CD14-positive monocyte (primary cell): ENCODE results near the gene HGFAC. TPM values are rescaled to one million over a fixed set of nuclear protein-coding genes. Genes with fewer than 3 reads are reported as not detected.

ENCODE experiments used
- DNase-seq, 3 donors: peaks; one replicate each; pipeline ENCODE4 v3.0.0-alpha.2; 2011 to 2022
- H2AFZ ChIP-seq: 2 replicates; pipeline ENCODE4 v1.6.0; 2012; ENCODE audit warnings: mild to moderate bottlenecking, low read depth, low read length, inconsistent platforms; ENCODE audit not compliant: insufficient read depth, poor library complexity, severe bottlenecking
- H3K27ac ChIP-seq, 2 donors: 1 replicate in 1 of 2; 2 replicates in 1 of 2; pipeline ENCODE4 v1.5.1; 2012 to 2013; ENCODE audit warnings: low read length in 2 of 2, control low read depth in 1 of 2, inconsistent platforms in 1 of 2, low read depth in 1 of 2, mild to moderate bottlenecking in 1 of 2
- H3K27me3 ChIP-seq, 2 donors: one replicate each; pipeline versions ENCODE4 v1.6.0 to v1.6.1; 2011 to 2013; ENCODE audit warnings: low read length in 2 of 2; ENCODE audit not compliant: control insufficient read depth in 2 of 2, insufficient read depth in 2 of 2
- H3K36me3 ChIP-seq, 2 donors: replicated peaks in 1 of 2; 1 replicate in 1 of 2; 2 replicates in 1 of 2; pipeline versions ENCODE4 v1.5.1 to v1.6.1; 2012 to 2013; ENCODE audit warnings: low read length in 2 of 2, control low read depth in 1 of 2, inconsistent platforms in 1 of 2, mild to moderate bottlenecking in 1 of 2; ENCODE audit not compliant: insufficient read depth in 2 of 2, control insufficient read depth in 1 of 2
- H3K4me1 ChIP-seq, 2 donors: 1 replicate in 1 of 2; 2 replicates in 1 of 2; pipeline versions ENCODE4 v1.5.1 to v1.6.1; 2012 to 2013; ENCODE audit warnings: low read length in 2 of 2, control low read depth in 1 of 2, inconsistent platforms in 1 of 2, mild to moderate bottlenecking in 1 of 2, moderate library complexity in 1 of 2; ENCODE audit not compliant: insufficient read depth in 2 of 2, control insufficient read depth in 1 of 2
- H3K4me2 ChIP-seq: replicated peaks from 2 replicates; pipeline ENCODE3; 2012; ENCODE audit warnings: low read length, moderate library complexity, mild to moderate bottlenecking; ENCODE audit not compliant: poor library complexity, severe bottlenecking; ENCODE audit errors: extremely low read depth
- H3K4me3 ChIP-seq, 3 experiments: fragments of 200-600 bp in 1 of 3; sonication (generic) in 1 of 3; replicated peaks in 1 of 3; 1 replicate in 2 of 3; 2 replicates in 1 of 3; pipeline ENCODE4 v1.5.1; 2011 to 2013; ENCODE audit warnings: low read length in 3 of 3, mild to moderate bottlenecking in 3 of 3, control low read depth in 2 of 3, low read depth in 2 of 3, inconsistent platforms in 1 of 3, moderate library complexity in 1 of 3
- H3K79me2 ChIP-seq: 2 replicates; pipeline ENCODE4 v1.6.0; 2012; ENCODE audit warnings: mild to moderate bottlenecking, control low read depth, inconsistent platforms, low read length, moderate library complexity; ENCODE audit not compliant: insufficient read depth
- H3K9ac ChIP-seq: 2 replicates; pipeline ENCODE4 v1.6.0; 2017; ENCODE audit warnings: low read length, mild to moderate bottlenecking; ENCODE audit not compliant: insufficient read depth, poor library complexity, severe bottlenecking
- H3K9me3 ChIP-seq, 2 donors: replicated peaks in 1 of 2; 1 replicate in 1 of 2; 2 replicates in 1 of 2; pipeline versions ENCODE4 v1.5.1 to v1.6.1; 2012 to 2013; ENCODE audit warnings: low read length in 2 of 2, control low read depth in 1 of 2; ENCODE audit not compliant: control insufficient read depth in 1 of 2, insufficient read depth in 1 of 2
- H4K20me1 ChIP-seq: 2 replicates; pipeline ENCODE4 v1.6.0; 2012; ENCODE audit warnings: mild to moderate bottlenecking, low read length, control low read depth, moderate library complexity; ENCODE audit not compliant: insufficient read depth
- H3K27ac Mint-ChIP-seq, 7 donors: one replicate each; pipeline ENCODE4 v1.8.0; 2020; ENCODE audit warnings: mild to moderate bottlenecking in 7 of 7, mixed read lengths in 7 of 7, moderate library complexity in 6 of 7, inconsistent platforms in 2 of 7
- H3K27me3 Mint-ChIP-seq, 3 donors: one replicate each; pipeline ENCODE4 v1.8.0; 2021 to 2022; ENCODE audit warnings: low read depth in 3 of 3, mild to moderate bottlenecking in 3 of 3, mixed read lengths in 3 of 3, moderate library complexity in 3 of 3, inconsistent platforms in 1 of 3
- H3K36me3 Mint-ChIP-seq, 2 donors: one replicate each; pipeline ENCODE4 v1.8.0; 2020; ENCODE audit warnings: mixed read lengths in 2 of 2, inconsistent platforms in 1 of 2, mild to moderate bottlenecking in 1 of 2
- H3K4me1 Mint-ChIP-seq: one replicate; pipeline ENCODE4 v1.8.0; 2020; ENCODE audit warnings: mild to moderate bottlenecking, mixed read lengths
- H3K4me3 Mint-ChIP-seq, 2 donors: one replicate each; pipeline ENCODE4 v1.8.0; 2020; ENCODE audit warnings: mild to moderate bottlenecking in 2 of 2, mixed read lengths in 2 of 2, moderate library complexity in 1 of 2
- H3K9me3 Mint-ChIP-seq, 7 donors: one replicate each; pipeline ENCODE4 v1.8.0; 2020 to 2022; ENCODE audit warnings: mixed read lengths in 7 of 7, mild to moderate bottlenecking in 6 of 7, moderate library complexity in 6 of 7, inconsistent platforms in 2 of 7
- CTCF ChIP-seq: fragments of 200-600 bp; IDR thresholded peaks from one replicate; pipeline ENCODE4 v1.8.0; 2022; ENCODE audit warnings: antibody characterized with exemption, mild to moderate bottlenecking
- WGBS: methylation state at CpG from one replicate; pipeline ENCODE4 v1.1.5; 2013; ENCODE audit warnings: missing lambda C conversion rate; ENCODE audit not compliant: insufficient coverage; 5-methylcytosine and 5-hydroxymethylcytosine counted together
- intact Hi-C, 2 donors: fragments of 100-400 bp; cut with micrococcal nuclease; formaldehyde crosslinking; loops; one replicate each; pipeline versions ENCODE4 v1.15.0 to v1.15.1; 2023
- polyA plus RNA-seq, 3 donors: library from polyadenylated mRNA; depleted of rRNA in 1 of 3; unstranded in 2 of 3; stranded (reverse) in 1 of 3; fragments of 300-500 nt in 2 of 3; fragments of >200 nt in 1 of 3; fragmentation: Illumina TruSeq in 2 of 3; gene quantifications; 1 replicate in 2 of 3; 2 replicates in 1 of 3; pipeline ENCODE4 v1.2.3, GENCODE V29; 2012 to 2021

HGFAC gene
- polyA plus RNA-seq, 3 donors, result 0.17 TPM; not detected in 2

- Histone ChIP-seq H3K9ac (no peak overlapping the region), H3K4me3 (no peak overlapping the region), H4K20me1 (no peaks in the 10 kb centered on the region), H2AFZ (no peak overlapping the region), H3K79me2 (no peaks in the 10 kb centered on the region), H3K4me2 (no peak overlapping the region), H3K27ac (no peak overlapping the region), H3K4me1 (peaks cover 5 to 6% of the 10 kb centered on the region in 2 donors), H3K27me3 (no peaks in the 10 kb centered on the region), H3K36me3 (no peaks in the 10 kb centered on the region), H3K9me3 (no peaks in the 10 kb centered on the region)
- DNase-seq, result no peak
- H3K4me1 Mint-ChIP-seq, result no peaks in the 10 kb centered on the region
- no peaks in the 10 kb centered on the region for H3K36me3 Mint-ChIP-seq
- H3K4me3 Mint-ChIP-seq, result no peak overlapping the region
- no peaks in the 10 kb centered on the region for H3K9me3 Mint-ChIP-seq
- 93% methylated on average over 51 of the region's 53 CpGs for WGBS
- intact Hi-C loops, result loop anchor here in 1 of 2 donors (10.0 kb wide), 1 partner anchor 253 kb away; no protein-coding TSS in a partner anchor
- peaks cover 3 to 6% (median 3%) of the 10 kb centered on the region in 3 donors for H3K27me3 Mint-ChIP-seq
- H3K27ac Mint-ChIP-seq, result no peak overlapping the region
- no peak for TF ChIP-seq CTCF
Observed at GRCh38 chr4:3447431-3448395, 5.9 kb downstream of the HGFAC start.

GRCh38 chr4:3449047-3449573, 7.3 kb downstream of the HGFAC start:
- H3K4me3 ChIP-seq, result no peak overlapping the region
- H3K27me3 Mint-ChIP-seq, result peaks cover 3 to 6% (median 3%) of the 10 kb centered on the region in 3 donors
- H3K36me3 ChIP-seq, result no peaks in the 10 kb centered on the region
- no peak overlapping the region for H3K27ac ChIP-seq
- no peaks in the 10 kb centered on the region for H4K20me1 ChIP-seq
- H3K27ac Mint-ChIP-seq, result no peak overlapping the region
- H3K4me1 ChIP-seq, result no peaks in the 10 kb centered on the region
- H3K4me2 ChIP-seq, result no peak overlapping the region
- no peaks in the 10 kb centered on the region for H3K9me3 ChIP-seq
- WGBS, result 97% methylated on average over 21 of the region's 21 CpGs
- no peak overlapping the region for H2AFZ ChIP-seq
- H3K27me3 ChIP-seq, result no peaks in the 10 kb centered on the region
- DNase-seq, result no peak
- intact Hi-C loops, result loop anchor here in 1 of 2 donors (10.0 kb wide), 1 partner anchor 254 kb away; no protein-coding TSS in a partner anchor
- peaks cover 0 to 5% (median 0%) of the 10 kb centered on the region in 7 donors for H3K9me3 Mint-ChIP-seq
- H3K4me3 Mint-ChIP-seq, result no peak overlapping the region
- H3K36me3 Mint-ChIP-seq, result no peaks in the 10 kb centered on the region
- H3K4me1 Mint-ChIP-seq, result no peaks in the 10 kb centered on the region
- no peak for TF ChIP-seq CTCF
- H3K79me2 ChIP-seq, result no peaks in the 10 kb centered on the region
- H3K9ac ChIP-seq, result no peak overlapping the region
